ENCODE measurements around the gene NKX1-1.

The NKX1-1 gene

GRCh38 chr4:1360423-1361283 lies 45.6 kb downstream of the NKX1-1 start:
- no peak for DNase-seq (ENCODE audit: low read depth in 2 of 2)

GRCh38 chr4:1359976-1360375 lies 46.3 kb downstream of the NKX1-1 start:
- no peak for DNase-seq (ENCODE audit: low read depth in 2 of 2)

- no peak for DNase-seq (ENCODE audit: low read depth in 2 of 2)
Observed at GRCh38 chr4:1359144-1359501, 47.1 kb downstream of the NKX1-1 start.

- DNase-seq (ENCODE audit: low read depth in 2 of 2), result no peak
Observed at GRCh38 chr4:1358421-1359143, 47.7 kb downstream of the NKX1-1 start.

- DNase-seq (ENCODE audit: low read depth in 2 of 2), result no peak
Observed at GRCh38 chr4:1357356-1358248, 48.6 kb downstream of the NKX1-1 start.

- DNase-seq (ENCODE audit: low read depth in 2 of 2), result no peak
Observed at GRCh38 chr4:1356181-1356998, 49.9 kb downstream of the NKX1-1 start.

- DNase-seq (ENCODE audit: low read depth in 2 of 2), result no peak
Observed at GRCh38 chr4:1355378-1355777, 50.9 kb downstream of the NKX1-1 start.

- DNase-seq (ENCODE audit: low read depth in 2 of 2), result no peak
Observed at GRCh38 chr4:1354983-1355275, 51.3 kb downstream of the NKX1-1 start.

GRCh38 chr4:1354136-1354982 lies 51.9 kb downstream of the NKX1-1 start:
- DNase-seq (ENCODE audit: low read depth in 2 of 2), result no peak

- DNase-seq (ENCODE audit: low read depth in 2 of 2), result no peak
Observed at GRCh38 chr4:1353186-1354055, 52.8 kb downstream of the NKX1-1 start.

Data from activated CD8-positive, alpha-beta memory T cell treated with anti-CD3 and anti-CD28 coated beads for 4 hours (primary cell).